GM19099 (cell line): ENCODE results near the gene RPUSD4.

ENCODE experiments used
- POLR2A ChIP-seq: IDR thresholded peaks from 3 replicates; pipeline ENCODE4 v1.6.1; 2011; ENCODE audit warnings: low read depth; ENCODE audit not compliant: insufficient read length; ENCODE audit errors: extremely low read depth

The RPUSD4 gene

GRCh38 chr11:126216526-126217305 lies 5.3 kb upstream of the RPUSD4 start:
- no peak for TF ChIP-seq POLR2A

GRCh38 chr11:126214841-126215240 lies 3.4 kb upstream of the RPUSD4 start:
- TF ChIP-seq POLR2A, result no peak

DNA sequence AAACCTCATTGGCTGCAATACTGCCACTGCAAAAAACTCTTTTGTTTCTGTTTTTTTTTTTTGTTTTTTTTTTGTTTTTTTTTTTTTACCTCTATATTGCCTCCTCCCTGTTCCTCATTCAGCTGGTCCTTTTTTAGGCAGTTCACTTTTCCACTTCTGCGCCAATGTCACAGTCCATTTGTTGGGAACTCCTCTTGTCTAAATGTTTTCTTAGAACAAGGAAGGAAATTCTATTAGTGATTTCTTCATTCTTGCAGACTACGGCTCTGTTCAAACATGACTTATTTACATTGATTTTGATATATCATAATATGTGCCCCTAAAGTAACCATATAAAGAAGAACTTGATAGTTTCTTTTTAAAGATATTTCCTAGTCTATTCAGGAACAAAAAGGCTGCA lies 3.0 kb upstream of the RPUSD4 start:
- TF ChIP-seq POLR2A, result no peak

GRCh38 chr11:126212089-126212660 lies 725 bp upstream of the RPUSD4 start:
- no peak for TF ChIP-seq POLR2A

- TF ChIP-seq POLR2A, result no peak
Measured at GRCh38 chr11:126210871-126211235, 597 bp downstream of the RPUSD4 start.

- no peak for TF ChIP-seq POLR2A
Measured at GRCh38 chr11:126207896-126208295, 3.6 kb downstream of the RPUSD4 start.

- TF ChIP-seq POLR2A, result no peak
Measured at GRCh38 chr11:126205359-126205758, 6.1 kb downstream of the RPUSD4 start.

DNA sequence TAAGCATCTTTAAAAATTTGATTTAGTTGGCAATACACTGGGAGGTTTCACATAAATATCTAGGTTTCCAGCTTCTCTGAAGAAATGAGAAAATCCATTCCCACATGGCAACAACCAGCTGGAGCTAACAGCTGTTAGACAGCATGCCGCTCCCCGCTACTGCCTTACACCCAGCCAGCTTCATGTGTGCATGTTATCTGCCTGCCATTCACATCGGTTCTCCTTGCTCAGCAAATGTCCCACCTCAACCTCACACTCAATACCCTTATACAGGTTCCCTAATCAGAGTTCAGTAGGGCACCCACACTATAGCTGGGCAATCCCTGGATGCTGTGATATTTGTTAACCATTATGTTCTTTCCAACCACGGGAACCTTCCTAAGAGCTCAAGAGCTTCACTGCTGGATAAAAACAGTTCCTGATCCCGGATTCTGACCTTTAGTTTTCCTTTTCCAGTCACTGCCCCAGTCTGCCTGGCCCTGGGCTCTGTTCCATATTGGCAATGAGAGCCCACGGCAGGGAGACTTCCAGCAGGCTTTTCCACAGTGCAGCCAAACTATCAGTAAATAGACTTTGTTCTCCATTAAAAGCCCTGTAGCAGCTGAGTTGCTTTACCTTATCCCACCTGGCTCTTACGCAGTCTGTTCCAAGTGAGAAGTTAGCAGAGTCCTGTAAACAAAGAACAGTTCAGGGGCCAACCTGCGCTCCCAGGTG lies 8.6 kb downstream of the RPUSD4 start:
- no peak for TF ChIP-seq POLR2A

DNA sequence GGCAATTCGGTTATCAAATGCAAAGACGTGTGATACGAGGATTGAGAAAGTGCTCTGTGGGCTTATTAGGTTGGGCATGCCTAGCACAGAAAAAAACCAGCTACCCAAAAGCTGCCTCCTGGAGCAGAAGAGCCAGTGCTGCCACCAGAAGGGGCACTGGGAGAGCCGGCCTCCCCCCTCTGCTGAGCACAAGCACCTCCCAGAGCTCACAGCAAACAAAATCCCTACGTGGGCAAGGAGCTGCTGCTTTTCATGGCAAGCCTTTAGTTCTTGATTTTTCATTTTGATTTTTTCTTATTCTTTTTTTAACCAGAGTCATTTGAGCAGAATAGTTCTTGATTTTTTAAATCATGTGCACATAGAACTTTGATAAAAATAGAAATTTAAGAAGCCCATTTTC lies 12.8 kb downstream of the RPUSD4 start:
- TF ChIP-seq POLR2A, result no peak

GRCh38 chr11:126197277-126197939 lies 14.0 kb downstream of the RPUSD4 start:
- no peak for TF ChIP-seq POLR2A

GRCh38 chr11:126195119-126195518 lies 16.3 kb downstream of the RPUSD4 start:
- TF ChIP-seq POLR2A, result no peak

DNA sequence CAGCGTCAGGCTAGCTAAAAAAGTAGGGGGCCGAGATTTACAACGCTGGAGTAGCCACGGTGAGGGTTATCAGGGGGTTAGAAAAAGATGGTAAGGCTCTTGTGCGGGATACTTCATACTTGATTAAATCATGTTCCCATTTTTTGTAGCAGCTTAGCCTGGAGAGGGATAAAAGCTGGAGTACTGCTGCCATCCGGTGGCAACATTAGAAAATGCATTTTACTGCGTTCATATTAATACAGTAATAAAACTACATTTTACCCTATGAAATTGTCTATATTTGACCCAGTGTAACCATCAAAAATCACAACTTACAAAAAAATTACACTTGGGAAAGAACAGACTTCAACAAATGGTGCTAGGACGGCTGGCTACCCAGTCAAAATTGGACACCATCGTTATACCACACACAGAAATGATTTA lies 17.3 kb downstream of the RPUSD4 start:
- TF ChIP-seq POLR2A, result no peak

DNA sequence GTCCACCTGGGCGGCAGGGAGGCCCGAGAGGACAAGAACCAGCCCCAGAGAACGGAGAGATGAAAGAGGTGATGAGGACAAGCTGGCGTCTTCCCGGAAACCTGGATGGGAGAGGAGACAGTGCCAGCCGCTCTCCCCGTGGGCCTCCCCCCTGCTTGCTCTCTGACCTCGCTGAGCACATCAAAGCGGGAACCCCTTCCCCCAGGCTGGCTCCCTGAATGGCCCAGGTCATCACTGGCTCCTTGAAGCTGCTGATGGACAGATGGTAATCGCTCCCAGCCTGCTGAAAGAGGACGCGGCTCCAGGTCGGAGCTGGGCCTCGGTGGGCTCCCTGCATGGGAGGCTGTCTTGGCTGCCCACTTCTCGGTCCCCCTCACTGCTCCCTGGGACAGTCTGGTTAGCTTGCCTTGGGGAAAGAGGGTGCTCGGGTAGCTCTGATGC lies 18.4 kb downstream of the RPUSD4 start:
- no peak for TF ChIP-seq POLR2A

DNA sequence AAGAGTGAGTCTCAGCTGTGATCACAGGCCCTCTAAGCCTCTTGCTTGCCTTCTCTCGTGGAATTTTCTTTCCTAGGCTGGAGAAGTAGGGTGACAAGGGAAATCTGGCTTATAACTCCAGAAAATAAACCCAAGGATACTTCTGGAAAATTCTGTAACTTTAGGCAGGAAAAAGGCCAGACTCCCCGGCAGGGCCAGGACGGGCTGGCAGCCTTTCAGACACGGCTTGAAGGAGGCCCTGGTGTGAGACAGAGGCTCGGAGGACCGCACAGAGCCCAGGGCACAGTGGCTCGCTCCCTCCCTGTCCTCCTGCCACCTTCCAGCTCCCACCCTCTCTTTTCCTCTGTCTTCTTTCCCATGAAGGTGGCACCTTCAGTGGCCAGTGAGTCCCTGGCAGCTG lies 19.1 kb downstream of the RPUSD4 start:
- no peak for TF ChIP-seq POLR2A

- no peak for TF ChIP-seq POLR2A
Measured at GRCh38 chr11:126191379-126192073, 19.9 kb downstream of the RPUSD4 start.
